Midbrain (tissue), 1 donor: Measurements from ENCODE around the gene FAM83F.
"Not testable (repeated sequence)": the region's sequence is repeated elsewhere in the genome, so short reads cannot be mapped to it uniquely, and the experiment has no call there.

Experiments
- DNase-seq: peaks from one replicate; lab custom pipeline; 2025; lab: John Stamatoyannopoulos, UW

The FAM83F gene

GRCh38 chr22:40014667-40015248 lies 20.0 kb downstream of the FAM83F start:
- no peak for DNase-seq

- DNase-seq = no peak
Observed at GRCh38 chr22:40015358-40015976, 20.7 kb downstream of the FAM83F start.

- DNase-seq = no peak
Observed at GRCh38 chr22:40018051-40018450, 23.3 kb downstream of the FAM83F start.

- DNase-seq = no peak
Observed at GRCh38 chr22:40019100-40019499, 24.3 kb downstream of the FAM83F start.

GRCh38 chr22:40020956-40021355 lies 26.2 kb downstream of the FAM83F start:
- DNase-seq = no peak

- no peak for DNase-seq
Observed at GRCh38 chr22:40021401-40022000, 26.7 kb downstream of the FAM83F start.

- no peak for DNase-seq
Observed at GRCh38 chr22:40022536-40023240, 27.9 kb downstream of the FAM83F start.

GRCh38 chr22:40023341-40023841 lies 28.6 kb downstream of the FAM83F start:
- DNase-seq = no peak

GRCh38 chr22:40024201-40025061 lies 29.7 kb downstream of the FAM83F start:
- peak; percentile 57 for DNase-seq

- not testable (repeated sequence) for DNase-seq
Observed at GRCh38 chr22:40025062-40025379, 30.3 kb downstream of the FAM83F start.

GRCh38 chr22:40025856-40026255 lies 31.1 kb downstream of the FAM83F start:
- DNase-seq = no peak

GRCh38 chr22:40026641-40027040 lies 31.9 kb downstream of the FAM83F start:
- no peak for DNase-seq

- DNase-seq = no peak
Observed at GRCh38 chr22:40027191-40028097, 32.7 kb downstream of the FAM83F start.

GRCh38 chr22:40028098-40028425 lies 33.3 kb downstream of the FAM83F start:
- DNase-seq = no peak

- no peak for DNase-seq
Observed at GRCh38 chr22:40029189-40029890, 34.6 kb downstream of the FAM83F start.

- no peak for DNase-seq
Observed at GRCh38 chr22:40030026-40030757, 35.4 kb downstream of the FAM83F start.

- DNase-seq = no peak
Observed at GRCh38 chr22:40030758-40031095, 36.0 kb downstream of the FAM83F start.

- DNase-seq = no peak
Observed at GRCh38 chr22:40031766-40032470, 37.2 kb downstream of the FAM83F start.
